Heart left ventricle (tissue), 13 donors: ENCODE results near the gene TGFBR3.

Experiments
- CTCF ChIP-seq, 12 donors: fragments of 200-600 bp; sonication (generic) in 4 of 12; IDR thresholded peaks; one replicate each; pipeline versions ENCODE4 v1.5.0 to v1.8.0; 2018 to 2022; ENCODE audit warnings: antibody characterized with exemption in 12 of 12, mild to moderate bottlenecking in 5 of 12
- POLR2A ChIP-seq, 2 donors: fragments of 450-650 bp; IDR thresholded peaks; one replicate each; pipeline ENCODE4 v1.6.1; 2017; ENCODE audit warnings: antibody characterized with exemption in 2 of 2, mild to moderate bottlenecking in 2 of 2, moderate library complexity in 2 of 2
- donor health status: ischemic (EF 13 %, LVEDD 7.1; RV severe dilation, severe dysfunction).
- donor health status: DM: no; HTN: yes; CAD: no.
- donor health status: DM: no; HTN: no; CAD: no.
- donor health status: ischemic (EF 25% LVEDD 6.9; RV normal size, moderate dysfunction).
- donor health status: ischemic (EF 25% LVEDD 5.7; RV mildly dilated, moderate dysfunction).
- donor health status: ischemic (EF 35%, LVEDD 5.7; RV mildly dilated, moderate dysfunction).
- donor health status: nonischemic (EF 11% LVEDD 7.7; RV severe dilation, severe dysfunction).
- donor health status: DM: yes; HTN: yes; CAD: no.
- donor health status: PGD.
- donor health status: ischemic (EF 29% LVEDD 5.4; RV normal size, mild dysfunction).
- donor health status: nonischemic (EF 23%, LVEDD 6.1; RV moderate dilation, normal function).

GRCh38 chr1:91727763-91728162, 158.2 kb downstream of the TGFBR3 start:
- TF ChIP-seq CTCF (IDR thresholded peaks at IDR 0.05) (no peak), POLR2A (IDR thresholded peaks at IDR 0.05) (no peak)
